NCI-H1092 treated with DMSO at 0.1 percent for 48 hours (cell line): Measurements from ENCODE around the gene NCKAP1.

Experiments
- DNase-seq: peaks from one replicate; lab custom pipeline; 2025; lab: John Stamatoyannopoulos, UW

NCKAP1 gene

GRCh38 chr2:182949052-182949451 lies 89.2 kb downstream of the NCKAP1 start:
- DNase-seq: no peak

GRCh38 chr2:182946958-182947369 lies 91.3 kb downstream of the NCKAP1 start:
- no peak for DNase-seq

- no peak for DNase-seq
These were observed 94.9 kb downstream of the NCKAP1 start for GRCh38 chr2:182943339-182943738.

GRCh38 chr2:182942756-182943155 lies 95.5 kb downstream of the NCKAP1 start:
- DNase-seq: no peak

GRCh38 chr2:182941919-182942318 lies 96.3 kb downstream of the NCKAP1 start:
- DNase-seq: no peak

GRCh38 chr2:182941121-182941722 lies 97.0 kb downstream of the NCKAP1 start:
- DNase-seq: no peak

- DNase-seq: no peak
These were observed 100.4 kb downstream of the NCKAP1 start for GRCh38 chr2:182937870-182938269.

- no peak for DNase-seq
These were observed 104.6 kb downstream of the NCKAP1 start for GRCh38 chr2:182933629-182934028.

GRCh38 chr2:182929972-182930371 lies 108.3 kb downstream of the NCKAP1 start:
- no peak for DNase-seq

GRCh38 chr2:182924306-182924705 lies 114.0 kb downstream of the NCKAP1 start:
- no peak for DNase-seq

- no peak for DNase-seq
These were observed 117.0 kb downstream of the NCKAP1 start for GRCh38 chr2:182921234-182921633.

GRCh38 chr2:182920631-182921056 lies 117.6 kb downstream of the NCKAP1 start:
- no peak for DNase-seq

GRCh38 chr2:182920089-182920488 lies 118.2 kb downstream of the NCKAP1 start:
- no peak for DNase-seq

- DNase-seq: no peak
These were observed 119.2 kb downstream of the NCKAP1 start for GRCh38 chr2:182918961-182919652.

- no peak for DNase-seq
These were observed 120.3 kb downstream of the NCKAP1 start for GRCh38 chr2:182917924-182918323.

GRCh38 chr2:182916417-182916816 lies 121.8 kb downstream of the NCKAP1 start:
- DNase-seq: no peak

GRCh38 chr2:182915369-182916326 lies 122.6 kb downstream of the NCKAP1 start:
- no peak for DNase-seq

- no peak for DNase-seq
These were observed 123.4 kb downstream of the NCKAP1 start for GRCh38 chr2:182914852-182915251.

- no peak for DNase-seq
These were observed 125.2 kb downstream of the NCKAP1 start for GRCh38 chr2:182913064-182913463.

- DNase-seq: no peak
These were observed 125.7 kb downstream of the NCKAP1 start for GRCh38 chr2:182912518-182912915.

GRCh38 chr2:182911813-182912517 lies 126.3 kb downstream of the NCKAP1 start:
- DNase-seq: no peak

GRCh38 chr2:182910965-182911364 lies 127.3 kb downstream of the NCKAP1 start:
- DNase-seq: no peak
